ENCODE data around the gene ACSL1.

The ACSL1 gene

GRCh38 chr4:184824776-184825084 lies 1.0 kb downstream of the ACSL1 start:
- TF ChIP-seq GATA2 (IDR thresholded peaks at IDR 0.05; ENCODE audit: low read depth, low read length) (no peak), GATA3 (IDR thresholded peaks at IDR 0.05; ENCODE audit: low read depth, low read length) (no peak)

GRCh38 chr4:184824081-184824775 lies 1.5 kb downstream of the ACSL1 start:
- no peak for TF ChIP-seq GATA2 (IDR thresholded peaks at IDR 0.05; ENCODE audit: low read depth, low read length)
- no peak for TF ChIP-seq GATA3 (IDR thresholded peaks at IDR 0.05; ENCODE audit: low read depth, low read length)

GRCh38 chr4:184823014-184823413 lies 2.8 kb downstream of the ACSL1 start:
- TF ChIP-seq GATA3 (IDR thresholded peaks at IDR 0.05; ENCODE audit: low read depth, low read length) (no peak), GATA2 (IDR thresholded peaks at IDR 0.05; ENCODE audit: low read depth, low read length) (no peak)

- TF ChIP-seq GATA3 (IDR thresholded peaks at IDR 0.05; ENCODE audit: low read depth, low read length) (no peak), GATA2 (IDR thresholded peaks at IDR 0.05; ENCODE audit: low read depth, low read length) (no peak)
Observed at GRCh38 chr4:184822356-184822755, 3.4 kb downstream of the ACSL1 start.

GRCh38 chr4:184821242-184821641 lies 4.5 kb downstream of the ACSL1 start:
- no peak for TF ChIP-seq GATA2 (IDR thresholded peaks at IDR 0.05; ENCODE audit: low read depth, low read length)
- no peak for TF ChIP-seq GATA3 (IDR thresholded peaks at IDR 0.05; ENCODE audit: low read depth, low read length)

GRCh38 chr4:184819786-184820185 lies 6.0 kb downstream of the ACSL1 start:
- TF ChIP-seq GATA2 (IDR thresholded peaks at IDR 0.05; ENCODE audit: low read depth, low read length) = no peak
- no peak for TF ChIP-seq GATA3 (IDR thresholded peaks at IDR 0.05; ENCODE audit: low read depth, low read length)

- TF ChIP-seq GATA2 (IDR thresholded peaks at IDR 0.05; ENCODE audit: low read depth, low read length) (no peak), GATA3 (IDR thresholded peaks at IDR 0.05; ENCODE audit: low read depth, low read length) (no peak)
Observed at GRCh38 chr4:184818216-184818564, 7.6 kb downstream of the ACSL1 start.

- TF ChIP-seq GATA2 (IDR thresholded peaks at IDR 0.05; ENCODE audit: low read depth, low read length) = no peak
- TF ChIP-seq GATA3 (IDR thresholded peaks at IDR 0.05; ENCODE audit: low read depth, low read length) = no peak
Observed at GRCh38 chr4:184817494-184818215, 8.1 kb downstream of the ACSL1 start.

- TF ChIP-seq GATA3 (IDR thresholded peaks at IDR 0.05; ENCODE audit: low read depth, low read length) (no peak), GATA2 (IDR thresholded peaks at IDR 0.05; ENCODE audit: low read depth, low read length) (no peak)
Observed at GRCh38 chr4:184816962-184817361, 8.8 kb downstream of the ACSL1 start.

- no peak for TF ChIP-seq GATA3 (IDR thresholded peaks at IDR 0.05; ENCODE audit: low read depth, low read length)
- TF ChIP-seq GATA2 (IDR thresholded peaks at IDR 0.05; ENCODE audit: low read depth, low read length) = no peak
Observed at GRCh38 chr4:184815046-184815877, 10.5 kb downstream of the ACSL1 start.

GRCh38 chr4:184814686-184815045 lies 11.1 kb downstream of the ACSL1 start:
- TF ChIP-seq GATA3 (IDR thresholded peaks at IDR 0.05; ENCODE audit: low read depth, low read length) (no peak), GATA2 (IDR thresholded peaks at IDR 0.05; ENCODE audit: low read depth, low read length) (no peak)

GRCh38 chr4:184812651-184813181 lies 13.1 kb downstream of the ACSL1 start:
- TF ChIP-seq GATA3 (IDR thresholded peaks at IDR 0.05; ENCODE audit: low read depth, low read length) (no peak), GATA2 (IDR thresholded peaks at IDR 0.05; ENCODE audit: low read depth, low read length) (no peak)

GRCh38 chr4:184812199-184812542 lies 13.6 kb downstream of the ACSL1 start:
- no peak for TF ChIP-seq GATA2 (IDR thresholded peaks at IDR 0.05; ENCODE audit: low read depth, low read length)

GRCh38 chr4:184811526-184812198 lies 14.1 kb downstream of the ACSL1 start:
- no peak for TF ChIP-seq GATA3 (IDR thresholded peaks at IDR 0.05; ENCODE audit: low read depth, low read length)
- no peak for TF ChIP-seq GATA2 (IDR thresholded peaks at IDR 0.05; ENCODE audit: low read depth, low read length)
